B cell (primary cell): ENCODE measurements around the gene PPP1R10. TPM values are rescaled to one million over a fixed set of nuclear protein-coding genes. Genes with fewer than 3 reads are reported as not detected.

Experiments used
- ATAC-seq: fragments of 200-7000 bp; cut with Tn5 transposase; one replicate; pipeline ENCODE4 v1.10.0; 2021; ENCODE audit warnings: low read depth, mild to moderate bottlenecking, moderate number of reproducible peaks, moderate library complexity
- CTCF ChIA-PET: fragments of 350-600 bp; sonication (Branson Sonifier 250); formaldehyde crosslinking; loops from one replicate; lab custom pipeline; 2021; ENCODE audit warnings: antibody characterized with exemption, inconsistent platforms; lab: Charles Lee
- POLR2A ChIA-PET: fragments of 350-600 bp; sonication (Branson Sonifier 250); formaldehyde crosslinking; loops from one replicate; lab custom pipeline; 2021; ENCODE audit warnings: antibody characterized with exemption; lab: Charles Lee
- DNase-seq: peaks from one replicate; pipeline ENCODE4 v3.0.0; 2013
- H2AFZ ChIP-seq: 2 replicates; pipeline ENCODE4 v1.6.1; 2012; ENCODE audit warnings: mild to moderate bottlenecking, low read depth, low read length; ENCODE audit not compliant: insufficient read depth, poor library complexity, severe bottlenecking
- H3K27ac ChIP-seq, 2 donors: 1 replicate in 1 of 2; 2 replicates in 1 of 2; pipeline ENCODE4 v1.5.1; 2012 to 2013; ENCODE audit warnings: low read length in 2 of 2, mild to moderate bottlenecking in 2 of 2, moderate library complexity in 1 of 2
- H3K27me3 ChIP-seq, 4 experiments: fragments of 200-600 bp in 1 of 4; sonication (generic) in 1 of 4; replicated peaks in 1 of 4; 1 replicate in 2 of 4; 2 replicates in 2 of 4; pipeline versions ENCODE4 v1.6.1 to v1.7.0; 2013 to 2016; ENCODE audit warnings: low read length in 3 of 4, mild to moderate bottlenecking in 2 of 4, mixed read lengths in 1 of 4, moderate library complexity in 1 of 4; ENCODE audit not compliant: insufficient read depth in 4 of 4, control insufficient read depth in 3 of 4; ENCODE audit errors: control extremely low read depth in 1 of 4
- H3K36me3 ChIP-seq, 2 experiments: replicated peaks in 1 of 2; 1 replicate in 1 of 2; 2 replicates in 1 of 2; pipeline versions ENCODE4 v1.6.1 to v1.7.1; 2013; ENCODE audit warnings: low read length in 1 of 2; ENCODE audit not compliant: insufficient read depth in 2 of 2, control insufficient read depth in 1 of 2; ENCODE audit errors: control extremely low read depth in 1 of 2, extremely low read depth in 1 of 2
- H3K4me1 ChIP-seq, 2 donors: fragments of 200-600 bp in 1 of 2; sonication (generic) in 1 of 2; 1 replicate in 1 of 2; 2 replicates in 1 of 2; pipeline versions ENCODE4 v1.5.1 to v1.6.1; 2013 to 2017; ENCODE audit warnings: low read length in 2 of 2; ENCODE audit not compliant: control insufficient read depth in 2 of 2, insufficient read depth in 2 of 2
- H3K4me2 ChIP-seq: replicated peaks from 2 replicates; pipeline ENCODE3; 2012; ENCODE audit warnings: mild to moderate bottlenecking, low read depth, low read length; ENCODE audit not compliant: poor library complexity, severe bottlenecking
- H3K4me3 ChIP-seq, 5 experiments: fragments of 200-600 bp in 1 of 5; sonication (generic) in 1 of 5; 1 replicate in 3 of 5; 2 replicates in 2 of 5; pipeline versions ENCODE4 v1.5.1 to v1.7.0; 2011 to 2016; ENCODE audit warnings: low read length in 4 of 5, mild to moderate bottlenecking in 4 of 5, low read depth in 2 of 5, control low read depth in 1 of 5, moderate library complexity in 1 of 5; ENCODE audit not compliant: insufficient read depth in 1 of 5; ENCODE audit errors: control extremely low read depth in 1 of 5, extremely low read depth in 1 of 5
- H3K79me2 ChIP-seq: fragments of 200-600 bp; sonication (generic); one replicate; pipeline ENCODE4 v1.6.0; 2016; ENCODE audit warnings: low read length; ENCODE audit not compliant: control insufficient read depth, insufficient read depth
- H3K9ac ChIP-seq: fragments of 200-600 bp; sonication (generic); 2 replicates; pipeline ENCODE4 v1.6.1; 2017; ENCODE audit warnings: mild to moderate bottlenecking, low read length, moderate library complexity
- H3K9me3 ChIP-seq, 3 donors: one replicate each; pipeline versions ENCODE4 v1.6.1 to v1.7.1; 2013; ENCODE audit warnings: low read length in 2 of 3; ENCODE audit not compliant: control insufficient read depth in 2 of 3, insufficient read depth in 1 of 3; ENCODE audit errors: control extremely low read depth in 1 of 3
- H4K20me1 ChIP-seq: 2 replicates; pipeline ENCODE4 v1.6.0; 2012; ENCODE audit warnings: mild to moderate bottlenecking, low read length; ENCODE audit not compliant: insufficient read depth, control insufficient read depth, poor library complexity, severe bottlenecking
- H3K27ac Mint-ChIP-seq: one replicate; pipeline ENCODE4 v1.8.0; 2021; ENCODE audit warnings: mixed read lengths
- H3K27me3 Mint-ChIP-seq: one replicate; pipeline ENCODE4 v1.8.0; 2021; ENCODE audit warnings: mixed read lengths
- H3K4me1 Mint-ChIP-seq: one replicate; pipeline ENCODE4 v1.8.0; 2021; ENCODE audit warnings: mixed read lengths
- H3K4me3 Mint-ChIP-seq: one replicate; pipeline ENCODE4 v1.8.0; 2021; ENCODE audit warnings: mixed read lengths
- H3K9me3 Mint-ChIP-seq: one replicate; pipeline ENCODE4 v1.8.0; 2022; ENCODE audit warnings: mixed read lengths; ENCODE audit not compliant: insufficient read depth
- CTCF ChIP-seq: fragments of 200-600 bp; IDR thresholded peaks from one replicate; pipeline ENCODE4 v1.8.0; 2022; ENCODE audit warnings: antibody characterized with exemption, mild to moderate bottlenecking
- EZH2 ChIP-seq: IDR thresholded peaks from 2 replicates; pipeline ENCODE4 v1.6.1; 2012; ENCODE audit warnings: borderline replicate concordance, low read depth, mild to moderate bottlenecking, moderate library complexity, low read length; ENCODE audit not compliant: insufficient read depth, poor library complexity, severe bottlenecking
- WGBS: methylation state at CpG from one replicate; pipeline ENCODE4 v1.1.5; 2013; ENCODE audit warnings: missing lambda C conversion rate; ENCODE audit not compliant: insufficient coverage; 5-methylcytosine and 5-hydroxymethylcytosine counted together
- intact Hi-C: fragments of 100-400 bp; cut with micrococcal nuclease; formaldehyde crosslinking; loops from one replicate; pipeline ENCODE4 v1.10.0; 2022
- polyA plus RNA-seq: library from polyadenylated mRNA; depleted of rRNA; stranded (reverse); fragments of >200 nt; gene quantifications from 2 replicates; pipeline ENCODE4 v1.2.3, GENCODE V29; 2012
- total RNA-seq, 2 donors: library from RNA; stranded (reverse); fragments of 120-200 nt in 1 of 2; gene quantifications; 1 replicate in 1 of 2; 2 replicates in 1 of 2; pipeline versions ENCODE4 v1.2.3 to v1.2.4, GENCODE V29; 2013 to 2022

Gene PPP1R10
- total and polyA plus RNA-seq, 2 donors (not counting 1 experiment from before 2014, with no cell fraction given) = 40.7 to 177 TPM

GRCh38 chr6:30610065-30610464 is 7.0 kb downstream of the PPP1R10 start:
- Mint-ChIP-seq H3K27ac (peak overlapping the region; percentile 78), H3K4me3 (no peak overlapping the region), H3K4me1 (peaks cover 67% of the 10 kb centered on the region), H3K9me3 (no peaks in the 10 kb centered on the region), H3K27me3 (no peaks in the 10 kb centered on the region)
- intact Hi-C loops = loop anchor here (10.0 kb wide), 1 partner anchor 745 kb away; the partner anchor contains the start of gene HLA-B
- no peak for ATAC-seq
- 92% methylated on average over 2 of the region's 4 CpGs for WGBS
- H4K20me1 ChIP-seq = peaks cover 36% of the 10 kb centered on the region
- H3K9me3 ChIP-seq = no peaks in the 10 kb centered on the region
- peak overlapping the region; percentile 1 to 99 for H3K27ac ChIP-seq
- no peak overlapping the region for H3K9ac ChIP-seq
- peaks cover 33 to 35% of the 10 kb centered on the region in 2 donors for H3K4me1 ChIP-seq
- no peak overlapping the region for H3K4me2 ChIP-seq
- H3K36me3 ChIP-seq = peaks cover 5 to 46% of the 10 kb centered on the region in 2 experiments
- no peaks in the 10 kb centered on the region for H3K27me3 ChIP-seq
- TF ChIP-seq CTCF = no peak
- TF ChIP-seq EZH2 = no peak
- ChIA-PET CTCF (interaction anchor here (0.8 to 1.5 kb wide), 4 partner anchors 12 to 123 kb away, joined by 3 to 14 read pairs (median 4); no protein-coding TSS in a partner anchor), POLR2A (interaction anchor here (0.6 kb wide), 1 partner anchor 29 kb away, joined by 3 read pairs; no protein-coding TSS in a partner anchor)
- H2AFZ ChIP-seq = no peak overlapping the region
- peaks cover 81% of the 10 kb centered on the region for H3K79me2 ChIP-seq
- H3K4me3 ChIP-seq = no peak overlapping the region
- no peak for DNase-seq

GRCh38 chr6:30603961-30604360 is 13.1 kb downstream of the PPP1R10 start:
- ATAC-seq (no peak), DNase-seq (no peak)
- Histone ChIP-seq H3K79me2 (peaks cover 38% of the 10 kb centered on the region), H3K4me2 (no peak overlapping the region), H3K36me3 (peaks cover 8 to 87% of the 10 kb centered on the region in 2 experiments), H3K4me3 (no peak overlapping the region), H3K9me3 (no peaks in the 10 kb centered on the region), H3K4me1 (no peaks in the 10 kb centered on the region), H4K20me1 (peaks cover 58% of the 10 kb centered on the region), H3K27ac (no peak overlapping the region), H3K9ac (no peak overlapping the region), H2AFZ (no peak overlapping the region), H3K27me3 (no peaks in the 10 kb centered on the region)
- Mint-ChIP-seq H3K9me3 (no peaks in the 10 kb centered on the region), H3K27ac (no peak overlapping the region), H3K4me3 (no peak overlapping the region), H3K27me3 (no peaks in the 10 kb centered on the region), H3K4me1 (peaks cover 14% of the 10 kb centered on the region)
- no peak for TF ChIP-seq EZH2
- TF ChIP-seq CTCF = no peak
- 95% methylated on average over 9 of the region's 13 CpGs for WGBS
- intact Hi-C loops = no loop called here
- CTCF ChIA-PET = no interaction called here
- POLR2A ChIA-PET = no interaction called here
